ENCODE measurements around the gene TEX48. TPM values are rescaled to one million over a fixed set of nuclear protein-coding genes. Genes with fewer than 3 reads are reported as not detected.

Gene TEX48
- polyA plus RNA-seq, 1 of the 3 experiments (the other 2 are of a cell fraction): 0.46 TPM

DNA sequence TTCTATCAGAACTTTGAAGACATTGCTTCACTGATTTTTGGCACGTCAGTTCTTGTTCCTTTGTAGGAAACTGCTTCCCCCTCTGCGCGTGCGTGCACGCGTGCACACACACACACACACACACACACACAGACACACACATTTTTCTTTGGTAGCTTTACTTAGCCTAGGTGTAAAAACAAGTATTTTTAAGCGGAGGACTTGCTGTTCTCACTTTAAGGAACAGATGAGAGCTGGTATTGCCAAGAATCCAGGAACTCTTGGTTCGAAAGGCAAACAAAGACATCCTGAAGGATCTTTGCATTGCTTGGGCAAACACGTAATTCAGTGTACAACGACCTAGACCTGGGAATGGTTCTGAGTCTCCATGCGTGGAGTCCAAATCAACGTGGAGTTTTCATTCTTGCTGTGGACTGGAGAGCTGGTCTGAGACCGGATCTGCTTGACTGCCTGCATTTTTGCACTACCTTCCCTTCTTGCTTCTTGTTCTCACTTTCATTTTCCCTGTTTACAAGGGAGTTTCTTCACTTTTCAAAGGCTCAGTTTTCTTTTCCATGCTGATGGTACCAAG, 62.7 kb downstream of the TEX48 start:
- CTCF ChIA-PET: interaction anchor here (1.3 to 2.0 kb wide), 2 partner anchors 34 to 214 kb away, joined by 3 to 4 read pairs; no protein-coding TSS in a partner anchor
- 95% methylated on average over 13 of the region's 13 CpGs for WGBS (ENCODE audit: low lambda C conversion rate)

More for the DNA sequence above, 62.7 kb downstream of the TEX48 start:
- H3K9me3 ChIP-seq: no peaks in the 10 kb centered on the region
- no peak overlapping the region for H3K27ac ChIP-seq (ENCODE audit: low read depth in 2 of 2, low read length in 1 of 2)
- no peak overlapping the region for H3K4me3 ChIP-seq (ENCODE audit: low read depth in 2 of 2, low read length in 1 of 2)
- H3K9me2 ChIP-seq: no peaks in the 10 kb centered on the region
- peaks cover 0 to 9% of the 10 kb centered on the region in 2 experiments; a peak in 1 of 4 replicates for H3K4me1 ChIP-seq (ENCODE audit: control insufficient read depth in 1 of 2, insufficient read depth in 2 of 2, low read depth in 1 of 2, low read length in 1 of 2)
- POLR2A ChIA-PET: no interaction called here
- H4K20me1 ChIP-seq (ENCODE audit: insufficient read depth): no peaks in the 10 kb centered on the region
- TF ChIP-seq TAF1 (IDR thresholded peaks at IDR 0.05; ENCODE audit: borderline replicate concordance, low read depth, low read length) (no peak), TEAD4 (IDR thresholded peaks at IDR 0.05; ENCODE audit: borderline replicate concordance, insufficient read depth) (no peak), FOXJ3 (CRISPR knock-in tag; IDR thresholded peaks at IDR 0.05) (no peak), IRF3 (IDR thresholded peaks at IDR 0.05; ENCODE audit: low read depth, low read length) (no peak), REST (IDR thresholded peaks at IDR 0.05; ENCODE audit: low read depth, low read length) (no peak), CHD2 (IDR thresholded peaks at IDR 0.05; ENCODE audit: low read length, partially characterized antibody) (no peak), EP300 (IDR thresholded peaks at IDR 0.05; ENCODE audit: borderline replicate concordance in 1 of 2, low read depth in 1 of 2, low read length in 1 of 2) (no peak), RCOR1 (IDR thresholded peaks at IDR 0.05; ENCODE audit: low read length) (no peak), RAD21 (IDR thresholded peaks at IDR 0.05; ENCODE audit: low read length) (no peak), FOSL2 (IDR thresholded peaks at IDR 0.05; ENCODE audit: borderline replicate concordance, low read depth) (no peak), FOXM1 (IDR thresholded peaks at IDR 0.05; ENCODE audit: low read depth) (no peak), YY1 (IDR thresholded peaks at IDR 0.05; ENCODE audit: low read depth) (no peak), NFIC (IDR thresholded peaks at IDR 0.05; ENCODE audit: borderline replicate concordance) (no peak)
- TF ChIP-seq, protein P1, sequence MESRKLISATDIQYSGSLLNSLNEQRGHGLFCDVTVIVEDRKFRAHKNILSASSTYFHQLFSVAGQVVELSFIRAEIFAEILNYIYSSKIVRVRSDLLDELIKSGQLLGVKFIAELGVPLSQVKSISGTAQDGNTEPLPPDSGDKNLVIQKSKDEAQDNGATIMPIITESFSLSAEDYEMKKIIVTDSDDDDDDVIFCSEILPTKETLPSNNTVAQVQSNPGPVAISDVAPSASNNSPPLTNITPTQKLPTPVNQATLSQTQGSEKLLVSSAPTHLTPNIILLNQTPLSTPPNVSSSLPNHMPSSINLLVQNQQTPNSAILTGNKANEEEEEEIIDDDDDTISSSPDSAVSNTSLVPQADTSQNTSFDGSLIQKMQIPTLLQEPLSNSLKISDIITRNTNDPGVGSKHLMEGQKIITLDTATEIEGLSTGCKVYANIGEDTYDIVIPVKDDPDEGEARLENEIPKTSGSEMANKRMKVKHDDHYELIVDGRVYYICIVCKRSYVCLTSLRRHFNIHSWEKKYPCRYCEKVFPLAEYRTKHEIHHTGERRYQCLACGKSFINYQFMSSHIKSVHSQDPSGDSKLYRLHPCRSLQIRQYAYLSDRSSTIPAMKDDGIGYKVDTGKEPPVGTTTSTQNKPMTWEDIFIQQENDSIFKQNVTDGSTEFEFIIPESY (IDR thresholded peaks at IDR 0.05; ENCODE audit: borderline replicate concordance, low read depth): no peak
- TF ChIP-seq, protein P2, sequence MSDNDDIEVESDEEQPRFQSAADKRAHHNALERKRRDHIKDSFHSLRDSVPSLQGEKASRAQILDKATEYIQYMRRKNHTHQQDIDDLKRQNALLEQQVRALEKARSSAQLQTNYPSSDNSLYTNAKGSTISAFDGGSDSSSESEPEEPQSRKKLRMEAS (IDR thresholded peaks at IDR 0.05; ENCODE audit: low read depth): no peak
- TF ChIP-seq, protein P3, sequence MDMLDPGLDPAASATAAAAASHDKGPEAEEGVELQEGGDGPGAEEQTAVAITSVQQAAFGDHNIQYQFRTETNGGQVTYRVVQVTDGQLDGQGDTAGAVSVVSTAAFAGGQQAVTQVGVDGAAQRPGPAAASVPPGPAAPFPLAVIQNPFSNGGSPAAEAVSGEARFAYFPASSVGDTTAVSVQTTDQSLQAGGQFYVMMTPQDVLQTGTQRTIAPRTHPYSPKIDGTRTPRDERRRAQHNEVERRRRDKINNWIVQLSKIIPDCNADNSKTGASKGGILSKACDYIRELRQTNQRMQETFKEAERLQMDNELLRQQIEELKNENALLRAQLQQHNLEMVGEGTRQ (IDR thresholded peaks at IDR 0.05; ENCODE audit: borderline replicate concordance, low read depth, low read length): no peak
- TF ChIP-seq, protein P4, sequence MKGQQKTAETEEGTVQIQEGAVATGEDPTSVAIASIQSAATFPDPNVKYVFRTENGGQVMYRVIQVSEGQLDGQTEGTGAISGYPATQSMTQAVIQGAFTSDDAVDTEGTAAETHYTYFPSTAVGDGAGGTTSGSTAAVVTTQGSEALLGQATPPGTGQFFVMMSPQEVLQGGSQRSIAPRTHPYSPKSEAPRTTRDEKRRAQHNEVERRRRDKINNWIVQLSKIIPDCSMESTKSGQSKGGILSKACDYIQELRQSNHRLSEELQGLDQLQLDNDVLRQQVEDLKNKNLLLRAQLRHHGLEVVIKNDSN (IDR thresholded peaks at IDR 0.05; ENCODE audit: borderline replicate concordance, low read depth): no peak
- no peak overlapping the region for H2AFZ ChIP-seq (ENCODE audit: low read depth)
- no peaks in the 10 kb centered on the region for H3K27me3 ChIP-seq (ENCODE audit: insufficient read depth)
- no peak for DNase-seq
- no peak overlapping the region for H3K9ac ChIP-seq
- no peak overlapping the region for H3K4me2 ChIP-seq
- peaks cover 7% of the 10 kb centered on the region for H3F3A ChIP-seq (replicated peaks; ENCODE audit: insufficient read depth)
- H3K79me2 ChIP-seq (ENCODE audit: insufficient read depth): no peaks in the 10 kb centered on the region; the same call in 1 of the 2 replicates
- H3K36me3 ChIP-seq (replicated peaks in 1 of 2; ENCODE audit: control insufficient read depth in 1 of 2, insufficient read depth in 2 of 2, low read length in 1 of 2): no peaks in the 10 kb centered on the region
